Right cardiac atrium (tissue), 5 donors: ENCODE data around the gene FOXA3. TPM values are rescaled to one million over a fixed set of nuclear protein-coding genes. Genes with fewer than 3 reads are reported as not detected.

Experiments used
- ATAC-seq, 2 donors: fragments of 200-7000 bp; cut with Tn5 transposase; one replicate each; pipeline versions ENCODE4 v1.8.0 to v1.9.1; 2020; ENCODE audit warnings: moderate library complexity in 2 of 2, mild to moderate bottlenecking in 1 of 2
- DNase-seq, 3 donors: peaks; one replicate each; pipeline ENCODE4 v3.0.0-alpha.2; 2020
- H3K27ac ChIP-seq: one replicate; pipeline ENCODE4 v1.5.1; 2013; ENCODE audit warnings: mild to moderate bottlenecking, low read length, control low read depth, moderate library complexity
- H3K27me3 ChIP-seq: one replicate; pipeline ENCODE4 v1.6.1; 2013; ENCODE audit not compliant: control insufficient read depth, insufficient read depth
- H3K4me1 ChIP-seq: one replicate; pipeline ENCODE4 v1.6.1; 2013; ENCODE audit warnings: low read length; ENCODE audit not compliant: control insufficient read depth, insufficient read depth
- H3K4me3 ChIP-seq: one replicate; pipeline ENCODE4 v1.5.1; 2013; ENCODE audit warnings: low read length, control low read depth
- H3K9me3 ChIP-seq: one replicate; pipeline ENCODE4 v1.6.1; 2013; ENCODE audit warnings: low read length; ENCODE audit not compliant: control insufficient read depth
- WGBS: extraction: QIAGEN DNeasy Blood & Tissue Kit; methylation state at CpG from one replicate; pipeline ENCODE4 v1.1.7; 2013; 5-methylcytosine and 5-hydroxymethylcytosine counted together
- intact Hi-C, 4 donors: fragments of 100-400 bp; cut with DNase I; formaldehyde crosslinking; loops; one replicate each; pipeline versions ENCODE4 v1.11.0 to v1.14.0; 2022 to 2023
- polyA plus RNA-seq: library from polyadenylated mRNA; stranded (reverse); fragments of 200-250 nt; gene quantifications from one replicate; pipeline ENCODE4 v1.2.3, GENCODE V29; 2013
- total RNA-seq, 4 donors: library from RNA; stranded (reverse); fragmentation: NEBNext Ultra II Directional; extraction: Animal tissue kit (Norgen Biotek cat#: 25700); gene quantifications; one replicate each; pipeline ENCODE4 v1.2.1, GENCODE V29; 2021
- donor health status: healthy with polysubstance abuse.
- donor health status: DM: no; HTN: yes; CAD: no.
- donor health status: DM: no; HTN: no; CAD: no.
- donor health status: DM: no; HTN: yes; CAD: no; lungs with severe emphysema.
- donor health status: DM: yes; HTN: yes; CAD: no.

Gene FOXA3
- total and polyA plus RNA-seq, 5 donors = not detected

DNA sequence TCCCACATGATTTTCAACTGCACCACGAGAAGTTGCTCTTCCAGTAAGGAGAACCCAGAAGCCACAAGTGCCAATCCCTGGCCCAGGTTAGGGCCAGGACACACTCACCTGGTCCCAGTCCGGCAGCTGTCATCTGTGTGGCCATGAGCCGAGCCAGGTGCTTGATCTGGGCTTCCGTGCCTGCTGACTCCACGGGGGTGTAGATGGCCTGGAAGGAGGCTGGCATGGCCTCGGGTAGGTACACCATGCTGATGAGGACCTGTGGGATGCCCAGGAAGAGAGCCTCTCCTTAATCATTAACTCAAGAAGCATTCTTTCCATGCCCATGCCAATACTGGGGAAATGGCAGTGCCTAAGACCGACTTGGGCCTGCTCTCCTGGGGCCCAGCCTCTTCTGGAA lies 29.2 kb upstream of the FOXA3 start:
- ATAC-seq = peak in 1 of 2 donors; percentile 32

DNA sequence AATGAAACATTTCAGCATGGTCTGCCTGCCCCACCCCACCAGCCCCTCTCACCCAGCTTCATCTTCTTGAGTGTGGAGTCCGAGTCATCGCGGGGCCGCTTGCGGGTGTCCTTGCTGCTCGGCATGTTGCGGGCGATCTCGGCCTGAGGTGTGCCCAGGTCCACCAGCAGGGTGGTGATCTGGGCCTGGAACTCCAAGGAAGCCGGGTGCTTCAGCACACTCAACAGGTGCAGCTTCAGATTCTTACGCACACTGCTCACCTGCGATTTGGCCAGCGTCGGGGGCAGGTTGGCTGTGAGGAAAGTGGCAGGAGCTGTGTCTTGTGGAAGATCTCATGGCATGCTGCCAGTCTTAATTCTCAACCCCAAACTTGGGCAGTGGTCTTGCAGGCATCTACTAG lies 21.9 kb upstream of the FOXA3 start:
- Histone ChIP-seq H3K9me3 (no peaks in the 10 kb centered on the region), H3K27ac (no peak overlapping the region), H3K27me3 (no peaks in the 10 kb centered on the region), H3K4me1 (no peaks in the 10 kb centered on the region), H3K4me3 (no peak overlapping the region)
- WGBS = 94% methylated on average over 14 of the region's 14 CpGs
- ATAC-seq (no peak), DNase-seq (no peak)
- intact Hi-C loops = no loop called here

More for the DNA sequence above, 29.2 kb upstream of the FOXA3 start:
- no peak for DNase-seq
- intact Hi-C loops = no loop called here
- Histone ChIP-seq H3K27ac (no peak overlapping the region), H3K9me3 (no peaks in the 10 kb centered on the region), H3K4me3 (no peak overlapping the region), H3K4me1 (no peaks in the 10 kb centered on the region), H3K27me3 (no peaks in the 10 kb centered on the region)
- WGBS = 86% methylated on average over 7 of the region's 7 CpGs

DNA sequence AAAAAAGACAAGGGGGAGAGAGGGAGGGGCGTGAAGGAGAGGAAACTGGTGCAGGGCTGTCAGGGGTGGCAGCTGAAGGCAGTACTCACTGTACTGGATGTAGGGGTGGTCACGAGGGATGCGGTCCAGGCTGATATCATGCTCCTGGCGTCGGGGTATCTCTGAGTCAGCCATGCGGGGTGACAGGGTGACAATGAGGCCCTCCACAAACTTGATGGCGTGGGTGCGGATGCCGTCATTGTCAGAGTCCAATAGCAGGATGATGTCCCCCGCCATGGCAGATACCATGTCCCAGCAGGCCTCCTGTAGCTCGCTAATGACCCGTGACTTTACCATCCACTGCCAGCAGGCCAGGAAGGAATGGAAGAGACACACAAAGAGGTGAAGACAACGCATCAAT lies 16.5 kb upstream of the FOXA3 start:
- Histone ChIP-seq H3K27ac (no peak overlapping the region), H3K9me3 (no peaks in the 10 kb centered on the region), H3K27me3 (no peaks in the 10 kb centered on the region), H3K4me1 (no peaks in the 10 kb centered on the region), H3K4me3 (no peak overlapping the region)
- ATAC-seq (peak; percentile 65 to 67), DNase-seq (no peak)
- intact Hi-C loops = no loop called here
- WGBS = 85% methylated on average over 13 of the region's 13 CpGs

DNA sequence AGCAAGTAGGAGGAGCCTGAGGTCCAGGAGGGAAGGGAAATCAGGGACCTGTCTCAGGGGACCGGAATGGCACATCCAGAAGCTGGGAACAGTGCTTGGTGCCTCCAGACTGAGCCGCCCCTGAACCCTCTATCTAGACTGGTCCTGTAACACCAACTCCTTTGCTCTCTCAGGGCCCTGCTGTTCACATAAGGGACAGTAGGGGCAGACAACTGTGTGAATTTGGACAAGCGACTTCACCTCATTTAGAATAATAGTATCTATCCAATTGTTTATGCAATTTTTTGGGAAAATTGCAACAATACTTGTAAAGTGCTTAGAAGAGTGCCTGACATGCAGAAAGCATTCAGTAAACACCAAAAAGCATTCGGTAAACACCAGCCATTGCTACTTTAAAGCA lies 15.2 kb upstream of the FOXA3 start:
- H3K4me3 ChIP-seq = no peak overlapping the region
- ATAC-seq (peak in 1 of 2 donors; percentile 12), DNase-seq (no peak)
- H3K9me3 ChIP-seq = no peaks in the 10 kb centered on the region
- no peaks in the 10 kb centered on the region for H3K4me1 ChIP-seq
- intact Hi-C loops = no loop called here
- no peaks in the 10 kb centered on the region for H3K27me3 ChIP-seq
- 87% methylated on average over 4 of the region's 4 CpGs for WGBS
- no peak overlapping the region for H3K27ac ChIP-seq

DNA sequence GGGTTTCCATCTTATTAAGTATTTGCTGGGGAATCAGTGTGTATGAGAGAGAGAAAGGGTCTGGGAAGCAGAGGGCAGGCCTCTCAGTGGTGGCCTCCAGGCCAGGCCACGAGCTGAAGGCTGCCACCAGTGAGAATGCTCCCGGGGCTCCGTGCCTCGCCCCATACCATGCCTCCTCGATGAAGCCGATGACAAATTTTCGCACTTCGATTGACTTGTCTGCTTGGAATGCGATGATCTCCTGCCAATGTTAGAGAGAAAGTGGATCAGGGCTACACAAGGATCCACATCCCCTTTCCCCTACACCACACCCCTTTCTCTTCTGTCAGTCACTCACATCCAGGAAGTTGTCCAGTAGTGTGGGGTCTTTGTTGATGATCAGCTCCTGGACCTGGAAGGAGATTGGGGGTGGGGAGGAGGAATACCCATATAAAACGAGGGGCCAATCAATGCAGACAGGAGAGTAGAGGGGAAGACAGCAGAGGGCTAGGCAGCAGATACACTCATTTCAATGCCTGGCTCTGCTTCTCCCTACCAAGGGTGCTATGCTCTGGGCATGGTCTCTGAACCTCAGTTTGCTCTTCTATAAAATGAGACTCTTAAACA lies 11.9 kb upstream of the FOXA3 start:
- no peaks in the 10 kb centered on the region for H3K27me3 ChIP-seq
- H3K4me3 ChIP-seq = no peak overlapping the region
- no peak for ATAC-seq
- no peaks in the 10 kb centered on the region for H3K9me3 ChIP-seq
- WGBS = 88% methylated on average over 10 of the region's 10 CpGs
- intact Hi-C loops = no loop called here
- H3K27ac ChIP-seq = no peak overlapping the region
- no peak for DNase-seq
- H3K4me1 ChIP-seq = no peaks in the 10 kb centered on the region

DNA sequence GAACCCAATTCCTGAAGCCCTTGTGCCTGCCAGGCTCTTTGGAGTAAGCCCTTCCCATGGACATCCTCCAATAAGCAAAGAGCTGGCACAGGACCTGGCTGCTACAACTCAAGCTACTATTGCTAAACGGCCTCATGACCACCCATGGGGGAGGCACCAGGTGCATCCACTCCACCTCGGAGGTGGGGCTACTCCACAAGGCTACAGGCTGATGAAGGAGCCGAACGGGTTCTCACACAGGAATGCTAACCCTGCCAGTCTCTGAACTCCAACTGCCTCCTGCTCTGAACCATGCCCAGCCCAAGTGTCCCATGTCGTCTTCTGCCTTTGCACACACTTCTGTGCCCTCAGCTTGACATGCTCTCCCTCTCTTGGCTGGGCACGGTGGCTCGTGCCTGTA lies 11.1 kb upstream of the FOXA3 start:
- Histone ChIP-seq H3K27me3 (no peaks in the 10 kb centered on the region), H3K27ac (no peak overlapping the region), H3K4me1 (no peaks in the 10 kb centered on the region), H3K4me3 (no peak overlapping the region), H3K9me3 (no peaks in the 10 kb centered on the region)
- intact Hi-C loops = no loop called here
- DNase-seq (no peak), ATAC-seq (no peak)
- 80% methylated on average over 7 of the region's 7 CpGs for WGBS

DNA sequence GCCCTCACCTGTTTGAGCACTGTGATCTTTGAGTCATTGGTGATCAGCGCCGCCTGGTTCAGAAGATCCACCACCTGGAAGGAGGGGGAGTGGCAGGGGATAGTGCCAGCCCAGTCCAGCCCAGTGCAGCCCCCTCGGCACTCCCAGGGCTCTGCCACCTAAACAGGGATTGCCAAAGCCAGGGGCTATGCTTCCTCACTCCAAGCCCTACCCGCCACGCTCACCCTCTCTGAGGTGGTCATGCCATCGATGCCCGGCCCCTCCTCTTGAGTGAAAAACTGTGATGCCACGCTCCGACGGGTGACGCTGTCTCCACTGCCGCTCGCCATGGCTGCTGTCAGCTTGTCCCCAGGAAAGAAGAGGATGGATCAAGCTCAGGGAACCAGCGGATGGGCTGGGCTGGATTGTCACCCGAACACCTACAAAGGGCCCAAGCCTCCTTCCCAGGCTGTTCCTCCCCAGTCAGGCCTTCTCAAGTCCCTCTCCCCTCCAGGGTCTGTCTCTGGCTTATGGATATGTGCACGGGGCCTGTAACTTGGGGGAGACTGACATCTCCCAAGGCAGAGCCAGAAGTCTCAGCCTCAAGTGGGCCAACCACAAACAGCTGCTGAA lies 9.9 kb upstream of the FOXA3 start:
- 89% methylated on average over 16 of the region's 16 CpGs for WGBS
- Histone ChIP-seq H3K4me3 (no peak overlapping the region), H3K9me3 (no peaks in the 10 kb centered on the region), H3K27ac (no peak overlapping the region), H3K4me1 (no peaks in the 10 kb centered on the region), H3K27me3 (no peaks in the 10 kb centered on the region)
- ATAC-seq (peak in 1 of 2 donors; percentile 12), DNase-seq (no peak)
- intact Hi-C loops = no loop called here

DNA sequence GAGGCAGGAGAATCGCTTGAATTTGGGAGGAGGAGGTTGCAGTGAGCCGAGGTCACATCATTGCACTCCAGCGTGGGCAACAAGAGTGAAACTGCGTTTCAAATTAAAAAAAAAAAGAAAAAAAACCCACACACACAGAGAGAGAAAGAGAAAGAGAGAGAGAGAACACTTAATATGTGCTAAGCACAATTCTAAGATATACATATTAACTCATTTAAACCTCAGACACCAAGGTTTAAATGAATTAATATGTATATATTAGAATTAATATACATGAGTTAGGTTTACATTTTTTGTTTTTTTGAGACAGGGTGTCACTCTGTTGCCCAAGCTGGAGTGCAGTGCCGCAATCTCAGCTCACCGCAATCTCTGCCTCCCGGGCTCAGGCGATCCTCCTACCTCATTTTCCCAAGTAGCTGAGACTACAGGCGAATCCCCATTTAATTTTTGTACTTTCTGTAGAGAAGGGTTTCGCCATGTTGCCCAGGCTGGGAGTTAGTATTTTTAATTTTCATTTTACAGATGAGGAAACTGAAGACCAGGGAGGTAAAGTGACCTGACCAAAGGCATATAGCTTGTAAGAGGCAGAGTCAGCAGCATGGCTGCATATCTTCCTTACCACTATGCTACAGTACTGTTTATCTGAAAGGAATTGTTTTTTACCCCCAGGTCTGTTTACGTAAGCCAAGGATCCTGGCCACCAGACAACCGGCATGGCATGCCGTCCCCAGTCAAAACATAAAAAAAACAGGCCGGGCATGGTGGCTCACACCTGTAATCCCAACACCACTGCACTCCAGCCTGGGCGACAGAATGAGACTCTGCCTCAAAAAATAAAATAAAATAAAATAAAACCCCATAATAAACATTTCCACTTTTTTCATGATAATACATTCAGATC lies 3.5 kb upstream of the FOXA3 start:
- H3K4me1 ChIP-seq = no peaks in the 10 kb centered on the region
- no peak for DNase-seq
- no peak for ATAC-seq
- 85% methylated on average over 15 of the region's 15 CpGs for WGBS
- H3K4me3 ChIP-seq = no peak overlapping the region
- intact Hi-C loops = no loop called here
- H3K9me3 ChIP-seq = no peaks in the 10 kb centered on the region
- no peak overlapping the region for H3K27ac ChIP-seq
- H3K27me3 ChIP-seq = no peaks in the 10 kb centered on the region

DNA sequence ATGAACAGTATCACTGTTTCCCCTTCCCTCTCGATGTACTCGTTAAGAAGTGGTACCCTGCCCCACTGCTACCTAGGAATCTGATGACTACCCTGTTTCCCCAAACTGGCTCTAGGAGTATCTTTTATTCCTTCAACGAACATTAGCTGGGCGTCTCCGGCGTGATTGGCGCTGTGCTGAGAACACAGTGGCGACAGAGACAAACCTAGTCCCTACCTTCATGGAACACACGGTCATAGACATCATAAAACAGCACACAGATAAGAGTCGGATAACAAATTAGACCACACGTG lies 1.9 kb upstream of the FOXA3 start:
- intact Hi-C loops = no loop called here
- no peaks in the 10 kb centered on the region for H3K9me3 ChIP-seq
- no peak for DNase-seq
- WGBS = under 1% methylated on average over 11 of the region's 11 CpGs
- ATAC-seq = no peak
- peak overlapping the region; percentile 76 for H3K27ac ChIP-seq
- no peaks in the 10 kb centered on the region for H3K27me3 ChIP-seq
- no peaks in the 10 kb centered on the region for H3K4me1 ChIP-seq
- H3K4me3 ChIP-seq = peak overlapping the region; percentile 69

DNA sequence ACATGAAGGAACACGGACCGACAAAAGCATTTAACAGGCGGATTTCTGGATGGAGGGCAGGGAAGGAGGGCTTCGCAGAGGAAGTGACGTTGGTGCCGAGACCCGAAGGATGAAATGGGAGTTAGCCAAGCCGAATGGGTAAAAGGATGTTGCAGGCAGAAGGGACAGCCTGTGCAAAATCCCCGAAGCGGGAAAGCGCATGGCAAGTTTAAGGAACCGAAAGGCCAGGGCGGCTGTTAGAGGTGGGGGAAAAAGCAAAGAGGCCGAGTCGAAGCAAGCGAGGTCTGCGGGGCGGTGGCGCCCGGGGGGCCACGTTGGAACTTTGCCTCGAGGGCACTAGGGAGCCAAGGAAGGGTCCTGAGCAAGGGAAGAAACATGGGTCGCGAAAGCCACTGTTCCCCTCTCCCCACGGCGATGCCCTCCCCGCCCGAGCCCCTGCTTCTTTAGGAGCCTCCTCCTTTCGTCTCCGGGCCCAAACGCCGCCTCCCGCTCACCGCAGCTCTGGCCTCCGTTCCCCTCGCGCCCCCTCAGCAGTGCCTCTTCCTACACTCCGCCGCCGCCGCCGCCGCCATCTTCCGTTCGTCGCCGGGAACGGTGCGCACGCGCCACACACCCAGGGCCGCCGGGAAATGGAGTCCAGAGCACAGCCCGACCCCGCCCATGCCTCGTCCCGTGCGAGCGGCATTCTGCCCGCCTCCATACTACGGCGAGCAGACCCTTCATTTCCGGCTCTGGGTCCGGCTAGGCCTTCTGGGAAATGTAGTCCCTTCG lies 1.4 kb upstream of the FOXA3 start, which contains the start of gene SYMPK:
Gene SYMPK (minus strand): TSS at position 584 of the 771 bp plus-strand sequence. CDS start 8,652 bp downstream, outside the sequence.
- H3K27me3 ChIP-seq = no peaks in the 10 kb centered on the region
- DNase-seq = peak; percentile 99 to 100 (median 100)
- no peaks in the 10 kb centered on the region for H3K9me3 ChIP-seq
- H3K4me3 ChIP-seq = peak within 1 kb of the TSS; percentile 69
- intact Hi-C loops = no loop called here
- ATAC-seq = peak; percentile 99
- H3K4me1 ChIP-seq = no peaks in the 10 kb centered on the region
- peak within 1 kb of the TSS; percentile 76 for H3K27ac ChIP-seq
- under 1% methylated on average over 65 of the region's 65 CpGs for WGBS
